ENCODE measurements around the gene WNT16.
"Not testable (repeated sequence)": the region's sequence is repeated elsewhere in the genome, so short reads cannot be mapped to it uniquely, and the experiment has no call there.

WNT16 gene, protein sequence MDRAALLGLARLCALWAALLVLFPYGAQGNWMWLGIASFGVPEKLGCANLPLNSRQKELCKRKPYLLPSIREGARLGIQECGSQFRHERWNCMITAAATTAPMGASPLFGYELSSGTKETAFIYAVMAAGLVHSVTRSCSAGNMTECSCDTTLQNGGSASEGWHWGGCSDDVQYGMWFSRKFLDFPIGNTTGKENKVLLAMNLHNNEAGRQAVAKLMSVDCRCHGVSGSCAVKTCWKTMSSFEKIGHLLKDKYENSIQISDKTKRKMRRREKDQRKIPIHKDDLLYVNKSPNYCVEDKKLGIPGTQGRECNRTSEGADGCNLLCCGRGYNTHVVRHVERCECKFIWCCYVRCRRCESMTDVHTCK

DNA sequence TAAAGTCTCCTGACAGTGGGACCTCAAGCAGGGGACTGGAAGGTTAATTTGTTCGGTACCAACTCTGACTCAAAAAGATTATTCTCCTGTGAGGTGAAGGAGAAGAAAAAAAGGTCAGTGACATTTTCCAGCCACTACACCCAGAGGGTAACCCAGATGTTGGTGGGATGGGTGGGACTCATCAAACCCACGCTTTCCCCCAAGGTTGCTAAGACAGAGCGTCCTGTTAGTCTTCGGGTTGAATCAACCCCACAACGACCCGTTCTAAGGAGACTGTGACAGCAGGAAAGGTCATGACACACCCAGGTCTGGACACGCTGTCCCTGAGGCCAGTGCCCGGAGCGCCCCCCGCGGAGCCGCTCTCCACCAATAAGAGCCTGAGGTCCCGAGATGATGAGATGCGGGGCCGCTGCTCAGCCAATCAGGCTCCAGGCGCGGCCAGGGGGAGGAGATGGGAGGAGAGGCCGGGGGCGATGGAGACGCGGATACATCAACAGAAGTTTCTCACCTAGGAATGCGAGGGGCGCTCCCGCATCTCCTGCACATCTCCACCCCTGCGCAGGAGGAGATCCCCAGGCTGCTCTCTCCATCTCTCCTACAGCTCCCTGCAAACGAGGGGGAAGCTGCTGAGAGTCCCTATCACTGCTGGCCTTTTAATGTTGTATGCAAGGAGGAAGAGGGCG, at the start of gene WNT16:
Gene WNT16, plus strand, starts transcription at position 493 of the 683 bp plus-strand sequence. CDS start 293 bp downstream, outside the sequence.
- no peak for DNase-seq

DNA sequence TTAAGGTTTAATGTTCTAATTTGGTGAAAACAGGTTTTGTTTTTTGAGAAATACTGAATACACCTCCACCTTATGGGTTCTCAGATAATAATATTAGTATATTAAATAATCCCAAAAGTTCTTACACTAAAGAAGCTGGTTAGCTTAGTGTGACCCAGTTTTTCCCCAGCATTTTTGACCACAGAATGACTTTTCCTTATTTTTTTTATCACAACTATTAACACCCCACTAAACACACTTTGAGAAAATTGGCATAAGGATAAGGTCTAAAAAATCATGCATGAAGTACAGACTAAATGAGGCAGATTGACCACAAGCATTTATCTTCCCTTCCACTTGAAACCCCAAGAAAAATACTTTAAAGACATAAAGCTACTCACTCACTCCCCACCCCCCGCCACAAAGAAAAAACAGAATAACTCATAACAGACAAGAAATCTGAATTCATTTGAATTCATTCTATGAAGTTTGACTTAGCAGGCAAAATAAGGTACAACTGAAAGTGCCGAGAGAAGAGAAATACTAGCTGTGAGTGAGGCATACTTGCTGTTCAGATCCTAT, 49.7 kb upstream of the WNT16 start:
- DNase-seq = no peak

DNA sequence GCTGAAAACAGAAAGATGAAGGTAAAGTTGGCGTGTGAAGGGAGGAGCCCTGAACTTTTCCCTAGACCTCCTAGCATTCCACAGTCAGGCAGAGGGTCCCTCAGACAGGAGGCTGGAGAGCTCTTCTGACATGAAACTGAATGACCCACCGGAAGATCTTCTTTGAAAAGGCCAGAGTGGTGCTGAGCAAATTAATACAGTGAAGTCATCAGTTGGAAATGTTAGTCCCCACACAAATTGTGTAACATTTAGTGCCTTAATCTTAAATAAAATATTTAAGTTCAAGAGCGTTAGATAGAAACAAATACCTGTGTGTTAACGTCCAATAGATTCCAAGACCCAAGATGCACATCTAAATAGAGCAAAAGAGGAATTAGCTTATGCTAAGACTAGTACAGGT, 49.0 kb upstream of the WNT16 start:
- no peak for DNase-seq

DNA sequence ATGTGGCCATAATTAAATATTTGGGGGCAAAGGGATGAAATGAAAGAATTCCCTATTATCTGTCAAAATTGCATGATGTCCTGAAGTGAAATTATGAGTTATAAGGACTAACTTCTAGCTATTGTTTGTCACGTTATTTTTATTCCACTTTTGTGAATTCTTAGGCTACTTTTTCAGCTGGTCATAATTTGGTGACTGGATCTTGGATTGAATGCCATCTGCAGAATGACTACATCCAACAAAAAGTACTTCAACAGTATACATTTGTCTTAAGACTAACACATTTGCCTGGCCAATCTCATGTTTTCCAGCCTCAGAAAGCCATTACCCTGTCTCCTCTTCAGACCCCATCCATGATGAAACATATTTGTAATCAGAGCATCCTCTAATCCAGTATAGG, 48.1 kb upstream of the WNT16 start:
- no peak for DNase-seq

DNA sequence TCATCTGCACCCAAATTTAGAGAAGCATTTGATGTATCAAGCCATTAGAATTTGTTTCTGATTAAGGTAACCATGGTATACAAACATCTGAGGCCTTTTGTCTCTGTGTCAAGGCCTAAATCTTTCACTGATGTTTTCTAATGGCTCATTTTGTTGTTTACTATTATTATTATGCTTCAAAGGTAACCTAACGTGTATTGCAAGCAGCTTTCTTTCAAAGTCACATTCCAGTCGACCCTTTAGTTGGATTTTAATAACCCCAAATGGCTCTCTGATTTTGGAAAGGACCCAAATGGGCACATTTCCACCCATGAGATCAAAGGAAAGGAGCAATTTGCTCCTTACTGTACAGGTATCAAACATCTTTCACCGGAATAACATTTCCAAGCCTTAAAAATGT, 46.7 kb upstream of the WNT16 start:
- no peak for DNase-seq

DNA sequence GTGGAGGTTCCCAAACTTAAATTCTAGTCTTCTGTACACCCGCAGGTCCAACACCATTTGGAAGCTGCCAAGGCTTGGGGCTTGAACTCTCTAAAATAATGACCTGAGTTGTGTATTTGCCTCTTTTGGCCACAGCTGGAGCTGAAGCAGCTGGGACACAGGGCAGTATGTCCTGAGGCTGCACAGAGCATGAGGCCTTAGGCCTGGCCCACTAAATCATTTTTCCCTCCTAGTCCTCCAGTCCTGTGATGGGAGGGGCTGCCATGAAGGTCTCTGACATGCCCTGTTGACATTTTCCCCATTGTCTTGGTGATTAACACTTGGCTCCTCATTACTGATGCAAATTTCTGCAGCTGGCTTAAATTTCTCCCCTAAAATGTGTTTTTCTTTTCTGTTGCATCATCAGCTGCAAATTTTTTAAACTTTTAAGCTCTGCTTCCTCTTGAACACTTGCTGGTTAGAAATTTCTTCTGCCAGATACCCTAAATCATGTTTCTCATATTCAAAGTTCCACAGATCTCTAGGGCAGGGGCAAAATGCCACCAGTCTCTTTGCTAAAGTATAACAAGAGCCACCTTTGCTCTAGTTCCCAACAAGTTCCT, 43.6 kb upstream of the WNT16 start:
- no peak for DNase-seq

DNA sequence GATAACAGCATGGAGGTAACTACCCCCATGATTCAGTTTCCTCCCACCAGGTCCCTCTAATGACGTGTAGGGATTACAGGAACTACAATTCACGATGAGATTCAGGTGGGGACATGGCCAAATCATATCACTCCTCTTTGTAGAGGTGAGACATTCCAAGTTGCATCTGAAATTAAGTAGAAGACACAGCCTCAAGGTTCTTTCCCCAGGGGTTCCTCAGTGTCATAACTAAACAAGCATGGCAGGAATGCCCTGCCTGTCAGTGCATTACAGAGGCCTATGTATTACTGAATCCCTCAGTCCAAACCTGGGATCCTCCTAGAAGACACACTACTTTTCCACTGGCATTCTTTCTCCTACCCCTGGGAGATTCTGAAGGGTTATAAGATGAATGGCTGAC, 42.6 kb upstream of the WNT16 start:
- no peak for DNase-seq

DNA sequence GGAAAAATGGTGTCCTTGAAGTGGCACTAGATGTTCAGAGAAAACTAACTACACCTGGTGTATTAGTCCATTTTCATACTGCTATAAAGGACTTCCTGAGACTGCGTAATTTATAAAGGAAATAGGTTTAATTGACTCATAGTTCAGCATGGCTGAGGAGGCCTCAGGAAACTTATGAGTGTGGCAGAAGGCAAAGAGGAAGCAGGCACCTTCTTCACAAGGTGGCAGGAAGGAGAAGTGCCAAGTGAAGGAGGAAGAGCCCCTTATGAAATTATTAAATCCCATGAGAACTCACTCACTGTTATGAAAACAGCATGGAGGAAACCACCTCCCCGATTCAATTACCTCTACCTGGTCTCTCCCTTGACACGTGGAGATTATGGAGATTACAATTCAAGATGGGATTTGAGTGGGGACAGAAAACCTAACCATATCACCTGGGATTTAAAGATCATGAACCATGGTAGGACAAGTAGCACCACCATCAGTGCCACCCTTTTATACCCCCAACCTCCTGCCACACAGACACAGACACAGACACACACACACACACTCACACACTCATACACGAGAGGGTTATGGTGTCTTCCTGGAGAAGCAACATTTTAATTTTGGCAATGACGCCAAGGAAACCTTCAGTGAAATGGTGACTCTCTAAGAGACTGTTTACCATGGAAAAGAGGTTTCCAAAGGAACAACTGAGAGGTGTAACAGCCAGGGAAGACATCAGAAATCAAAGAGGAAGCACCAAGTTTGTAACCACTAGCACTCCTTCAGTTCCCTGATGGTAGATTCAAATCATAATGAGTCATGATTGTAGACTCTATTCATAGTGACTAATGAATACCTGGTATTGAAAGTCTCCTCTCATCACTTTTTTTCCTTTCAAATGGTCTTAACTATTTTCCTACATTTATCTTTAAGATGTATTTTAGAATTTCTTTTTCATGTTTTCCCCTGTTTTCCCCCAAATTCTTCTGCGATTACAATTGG, 41.8 kb upstream of the WNT16 start:
- peak; percentile 22 for DNase-seq

DNA sequence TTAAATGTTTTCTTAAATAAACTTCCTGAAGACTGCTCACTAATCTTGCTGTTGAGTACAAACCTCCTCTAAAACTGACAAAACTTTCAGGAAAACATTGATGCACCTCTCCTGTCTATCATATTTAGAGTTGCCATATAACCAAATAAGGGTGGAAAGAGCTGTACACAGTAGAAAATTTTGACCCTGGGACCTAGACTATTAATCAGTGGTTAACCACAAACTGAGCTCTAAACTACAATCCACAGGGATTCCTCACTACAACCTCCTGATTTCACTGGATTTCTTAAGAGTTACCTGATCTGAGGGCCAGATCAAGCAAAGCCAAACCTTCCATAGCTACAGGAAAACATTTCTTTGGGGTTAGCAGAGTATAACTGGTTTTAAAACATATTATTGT, 39.9 kb upstream of the WNT16 start:
- peak; percentile 93 for DNase-seq

DNA sequence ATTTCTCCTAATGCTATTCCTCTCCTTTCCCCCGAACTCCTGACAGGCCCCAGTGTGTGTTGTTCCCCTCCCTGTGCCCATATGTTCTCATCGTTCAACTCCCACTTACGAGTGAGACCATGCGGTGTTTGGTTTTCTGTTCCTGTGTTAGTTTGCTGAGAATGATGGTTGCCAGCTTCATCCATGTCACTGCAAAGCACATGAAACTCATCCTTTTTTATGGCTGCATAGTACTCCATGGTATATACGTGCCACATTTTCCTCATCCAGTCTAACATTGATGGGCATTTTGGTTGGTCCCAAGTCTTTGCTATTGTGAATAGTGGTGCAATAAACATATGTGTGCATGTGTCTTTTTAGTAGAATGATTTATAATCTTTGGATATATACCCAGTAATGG, 38.9 kb upstream of the WNT16 start:
- not testable (repeated sequence) for DNase-seq

DNA sequence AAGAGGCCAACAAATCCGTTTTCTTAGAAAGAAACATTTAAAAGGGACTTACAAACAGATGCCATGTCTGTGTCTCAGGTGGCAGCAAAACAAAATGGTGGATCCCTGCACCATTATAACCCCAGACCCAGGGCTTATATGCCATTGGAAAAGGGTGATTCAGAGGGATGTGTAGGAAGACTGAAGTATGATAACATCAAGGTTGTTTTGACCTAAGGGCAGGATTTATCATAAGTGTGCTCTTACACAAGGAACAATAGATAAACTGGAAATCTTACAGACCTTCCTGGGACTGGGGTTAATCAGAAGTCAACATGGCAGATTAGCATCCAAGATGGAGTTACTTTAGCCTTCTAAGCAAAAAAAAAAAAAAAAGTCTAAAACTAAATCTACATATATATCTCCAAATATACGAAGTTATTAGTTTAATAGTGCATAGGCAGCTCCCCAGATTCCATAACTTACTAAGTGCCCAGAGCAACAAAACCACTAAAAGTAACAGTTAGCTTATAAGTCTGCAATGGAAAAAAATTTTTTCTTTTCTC, 34.3 kb upstream of the WNT16 start:
- DNase-seq = no peak

DNA sequence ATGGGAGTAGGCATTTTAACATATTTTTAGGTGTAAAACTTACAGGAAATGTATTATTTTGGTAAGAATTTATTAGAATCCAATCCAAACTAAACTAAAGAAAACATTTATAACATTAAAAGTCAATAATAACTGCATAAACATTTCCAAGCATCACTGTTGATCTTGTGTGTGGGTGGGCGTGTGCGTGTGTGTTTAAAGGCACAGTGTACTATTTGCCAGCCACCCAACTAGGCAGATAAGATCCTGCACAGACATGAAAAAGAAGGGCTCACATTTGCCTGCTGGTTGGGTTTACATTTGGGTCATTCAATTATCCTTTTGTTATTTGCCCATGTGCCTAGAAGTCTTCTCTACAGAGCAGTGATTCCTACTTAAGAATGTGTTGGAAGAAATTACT, 31.0 kb upstream of the WNT16 start:
- DNase-seq = no peak

DNA sequence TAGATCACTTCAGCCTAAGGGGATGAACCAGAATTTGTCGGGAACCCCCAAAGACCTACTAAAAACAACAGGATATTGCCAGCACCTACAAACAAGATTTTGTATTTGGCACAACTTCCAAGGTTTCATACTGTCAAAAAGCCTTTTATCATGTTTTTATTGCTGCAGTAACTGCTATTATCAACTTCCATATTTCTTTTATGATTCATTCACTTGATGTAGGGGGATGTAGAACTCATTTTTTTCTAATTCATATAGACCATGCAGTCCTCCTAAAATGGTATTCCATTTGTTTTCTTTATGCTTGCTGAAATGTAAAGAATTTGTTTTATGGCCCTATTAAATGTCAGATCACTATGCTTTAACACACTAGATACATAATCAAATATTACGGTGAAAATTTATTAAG, 30.0 kb upstream of the WNT16 start:
- no peak for DNase-seq

DNA sequence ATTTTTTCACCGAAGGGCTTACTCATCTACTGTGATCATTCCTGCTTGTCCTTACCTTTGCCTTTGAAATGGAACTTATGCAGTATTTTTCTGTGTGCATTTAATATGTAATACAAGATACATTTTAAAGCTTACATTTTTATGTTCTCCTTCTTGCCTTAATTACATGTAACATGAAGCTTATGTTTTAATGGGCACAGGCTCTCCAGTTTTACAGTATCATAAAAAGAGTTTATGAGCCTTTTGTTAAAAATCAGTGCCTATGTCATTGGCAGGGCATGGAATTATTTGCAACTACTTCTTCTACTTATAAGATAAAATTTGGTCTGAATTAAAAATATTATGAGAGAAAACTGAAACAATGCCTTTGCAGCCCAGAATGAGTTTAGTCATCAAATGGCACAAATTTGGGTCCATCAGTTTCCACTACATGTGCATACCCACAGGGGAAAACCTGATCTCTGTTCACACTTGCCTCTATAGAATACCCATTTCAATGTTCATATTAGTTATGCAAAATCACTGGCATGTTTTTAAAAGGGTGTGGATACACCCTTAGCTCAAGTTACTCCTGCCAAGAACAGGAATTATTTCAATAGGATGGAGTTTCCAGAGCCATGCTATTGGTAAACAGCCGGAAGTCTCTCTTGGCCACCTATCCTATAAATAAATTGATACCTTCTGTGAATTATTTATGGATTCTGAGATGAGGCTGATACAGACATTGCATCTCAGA, 27.9 kb upstream of the WNT16 start:
- DNase-seq = no peak

DNA sequence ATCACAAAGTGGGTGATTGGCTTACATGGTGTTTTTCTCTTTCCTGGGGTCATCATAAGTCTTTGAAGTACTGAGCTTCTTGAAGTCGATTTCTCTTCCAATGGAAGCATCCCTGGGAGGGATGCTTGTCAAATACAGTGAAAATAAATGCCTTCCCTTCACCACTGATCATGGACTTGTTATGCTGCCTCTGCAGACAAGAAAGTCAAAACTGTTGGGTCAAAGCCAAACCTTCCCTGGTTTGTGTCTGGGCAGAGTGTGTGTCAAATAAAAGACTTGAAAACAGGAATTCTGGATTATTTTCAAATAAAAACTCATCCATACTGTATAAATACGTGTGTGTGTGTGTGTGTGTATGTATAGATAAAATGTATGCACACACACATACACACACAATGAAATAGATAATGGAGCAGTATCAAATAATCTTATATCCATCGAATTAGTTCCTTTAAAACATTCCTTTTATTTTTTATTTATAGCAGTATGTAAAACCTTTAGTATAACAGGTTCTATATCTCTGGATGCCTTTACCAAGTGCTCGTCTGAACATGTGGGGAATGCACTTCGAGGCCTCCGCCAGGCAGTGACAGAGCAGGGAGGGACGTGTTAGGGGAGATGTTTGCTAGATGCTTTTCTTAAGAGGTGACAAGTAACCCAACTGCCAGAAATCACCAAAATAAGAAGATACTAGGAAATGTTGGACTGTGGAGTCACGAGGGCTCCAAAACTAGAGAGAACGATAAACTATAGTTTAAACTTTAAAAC, 27.2 kb upstream of the WNT16 start:
- DNase-seq = no peak

DNA sequence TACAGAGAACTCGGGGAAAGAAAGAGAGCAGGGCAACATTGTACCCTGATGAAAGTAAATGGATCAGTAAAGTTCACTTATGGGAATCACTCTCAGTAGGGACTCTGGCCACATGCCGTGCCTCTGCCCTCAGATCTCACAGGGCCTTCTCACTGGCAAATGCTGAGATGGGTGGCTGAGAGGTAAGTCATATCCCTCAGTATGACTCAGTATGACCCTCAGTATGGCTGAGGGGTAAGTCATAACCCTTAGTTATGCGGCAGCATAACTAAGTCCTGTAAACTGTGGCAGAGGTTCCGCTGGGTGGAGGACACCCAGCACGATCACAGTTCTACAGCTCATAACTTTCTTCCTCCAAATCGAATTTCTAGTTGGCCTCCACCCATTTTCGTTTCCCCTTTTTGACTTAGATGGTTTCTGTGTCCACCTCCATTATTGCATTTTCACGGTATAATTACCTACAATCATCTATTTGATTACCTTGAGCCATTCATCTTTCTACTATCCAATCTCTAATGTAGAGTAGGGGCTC, 26.5 kb upstream of the WNT16 start:
- no peak for DNase-seq

DNA sequence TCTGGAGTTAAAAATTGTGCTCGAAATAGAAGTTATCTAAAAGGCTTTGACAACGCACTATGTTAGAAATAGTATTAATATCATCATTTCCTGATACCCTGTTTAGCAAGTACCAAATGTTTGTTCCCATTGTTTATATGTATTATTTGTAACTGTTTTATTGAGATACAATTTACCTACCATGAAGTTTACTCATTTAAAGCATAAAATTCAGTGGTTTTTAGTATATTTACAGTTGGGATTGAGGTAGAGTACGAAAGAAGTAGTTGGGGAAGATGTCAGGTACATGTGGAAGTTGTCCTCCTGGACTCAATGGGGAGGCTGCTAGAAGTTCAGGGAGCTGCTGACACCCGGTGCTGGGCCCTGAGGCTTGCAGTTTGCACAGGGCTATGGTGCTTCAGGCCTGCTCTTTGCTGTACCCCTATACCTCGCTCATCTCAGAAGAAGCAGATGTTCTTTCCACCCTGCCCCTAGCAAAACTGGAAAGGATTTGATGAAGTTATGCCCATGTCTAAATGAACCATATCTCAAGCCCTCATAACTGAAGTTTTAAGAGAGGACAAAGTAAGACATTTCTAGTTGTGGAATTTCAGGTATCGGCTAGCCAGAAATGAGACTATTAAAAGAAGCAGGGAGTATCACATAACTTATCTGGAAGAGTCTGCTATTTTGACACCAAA, 25.2 kb upstream of the WNT16 start:
- no peak for DNase-seq

DNA sequence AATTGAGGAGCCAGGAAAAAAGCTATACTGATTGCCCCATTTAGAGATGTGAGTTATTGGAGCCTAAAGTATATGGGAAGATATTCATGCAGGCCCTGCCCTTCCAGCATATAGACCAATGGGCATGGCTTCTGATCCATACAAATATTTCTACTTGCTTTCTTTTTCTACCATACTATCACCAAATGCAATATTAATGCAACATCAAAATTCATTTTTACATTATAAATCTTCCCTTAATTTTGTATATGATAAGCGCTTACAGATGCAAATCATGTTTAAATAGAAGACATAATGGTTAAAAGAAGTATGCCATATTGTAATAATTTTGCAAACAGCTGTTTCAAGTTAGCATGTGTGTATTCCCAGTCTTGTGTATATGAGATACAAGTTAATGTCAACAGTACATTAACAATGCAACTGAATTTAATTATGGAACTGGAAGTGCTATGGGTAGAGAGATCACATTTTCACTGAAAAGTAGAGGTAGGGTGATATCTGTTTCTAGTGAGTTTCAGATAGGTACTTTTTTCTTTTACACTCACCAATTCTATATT, 24.6 kb upstream of the WNT16 start:
- no peak for DNase-seq

DNA sequence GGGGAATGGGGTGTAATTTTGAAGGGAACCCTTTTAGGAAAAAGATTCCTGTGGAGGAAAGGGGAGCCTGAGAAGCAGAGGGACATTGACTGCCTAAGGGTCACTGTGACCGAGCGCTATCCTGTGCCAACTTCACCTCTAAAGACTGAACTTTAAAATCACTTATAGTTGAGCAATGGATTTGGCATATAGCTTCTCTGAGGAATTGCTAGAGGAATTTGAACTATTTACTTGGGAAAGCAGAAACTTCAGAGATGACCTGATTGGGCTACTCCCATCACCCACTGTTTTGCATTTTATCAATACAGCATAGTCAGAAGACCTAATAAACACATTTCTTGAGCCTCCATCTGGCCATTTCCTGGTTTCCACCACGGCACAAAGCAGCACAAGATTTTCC, 23.7 kb upstream of the WNT16 start:
- DNase-seq = no peak

DNA sequence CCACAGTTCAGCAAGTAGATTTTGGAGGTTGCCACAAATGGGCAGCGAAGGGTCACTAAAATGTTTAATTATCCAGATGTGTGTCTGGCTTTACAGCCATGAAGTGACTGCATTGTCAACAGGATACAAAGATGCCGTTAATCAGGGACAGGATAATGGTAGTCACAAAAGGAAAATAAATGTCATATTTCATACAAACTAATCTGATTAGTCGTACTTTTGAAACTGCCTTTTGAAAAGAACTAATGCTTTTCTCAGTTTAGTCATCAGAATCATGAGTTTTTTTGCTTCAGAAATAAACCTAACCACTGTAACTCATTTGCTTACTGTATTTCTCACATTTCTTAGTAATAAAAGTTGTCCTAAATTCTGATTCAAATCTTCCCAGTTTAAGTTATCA, 22.2 kb upstream of the WNT16 start:
- no peak for DNase-seq

Measured in kidney glomerular epithelial cell (primary cell).